ENCODE results near the gene GPR22.

DNA sequence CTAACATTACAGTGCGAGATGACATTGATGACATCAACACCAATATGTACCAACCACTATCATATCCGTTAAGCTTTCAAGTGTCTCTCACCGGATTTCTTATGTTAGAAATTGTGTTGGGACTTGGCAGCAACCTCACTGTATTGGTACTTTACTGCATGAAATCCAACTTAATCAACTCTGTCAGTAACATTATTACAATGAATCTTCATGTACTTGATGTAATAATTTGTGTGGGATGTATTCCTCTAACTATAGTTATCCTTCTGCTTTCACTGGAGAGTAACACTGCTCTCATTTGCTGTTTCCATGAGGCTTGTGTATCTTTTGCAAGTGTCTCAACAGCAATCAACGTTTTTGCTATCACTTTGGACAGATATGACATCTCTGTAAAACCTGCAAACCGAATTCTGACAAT is 4.3 kb downstream of the GPR22 start:
- TF ChIP-seq, protein P1, sequence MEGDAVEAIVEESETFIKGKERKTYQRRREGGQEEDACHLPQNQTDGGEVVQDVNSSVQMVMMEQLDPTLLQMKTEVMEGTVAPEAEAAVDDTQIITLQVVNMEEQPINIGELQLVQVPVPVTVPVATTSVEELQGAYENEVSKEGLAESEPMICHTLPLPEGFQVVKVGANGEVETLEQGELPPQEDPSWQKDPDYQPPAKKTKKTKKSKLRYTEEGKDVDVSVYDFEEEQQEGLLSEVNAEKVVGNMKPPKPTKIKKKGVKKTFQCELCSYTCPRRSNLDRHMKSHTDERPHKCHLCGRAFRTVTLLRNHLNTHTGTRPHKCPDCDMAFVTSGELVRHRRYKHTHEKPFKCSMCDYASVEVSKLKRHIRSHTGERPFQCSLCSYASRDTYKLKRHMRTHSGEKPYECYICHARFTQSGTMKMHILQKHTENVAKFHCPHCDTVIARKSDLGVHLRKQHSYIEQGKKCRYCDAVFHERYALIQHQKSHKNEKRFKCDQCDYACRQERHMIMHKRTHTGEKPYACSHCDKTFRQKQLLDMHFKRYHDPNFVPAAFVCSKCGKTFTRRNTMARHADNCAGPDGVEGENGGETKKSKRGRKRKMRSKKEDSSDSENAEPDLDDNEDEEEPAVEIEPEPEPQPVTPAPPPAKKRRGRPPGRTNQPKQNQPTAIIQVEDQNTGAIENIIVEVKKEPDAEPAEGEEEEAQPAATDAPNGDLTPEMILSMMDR (conservative IDR thresholded peaks at IDR 0.05), result no peak
- TF ChIP-seq ZFX (IDR thresholded peaks at IDR 0.05), result no peak
